Measurements from ENCODE around the gene KRT13. TPM values are rescaled to one million over a fixed set of nuclear protein-coding genes. Genes with fewer than 3 reads are reported as not detected.
A peak's percentile ranks its signal among the peaks of the same experiment; 100 is the strongest.

Gene KRT13
- total RNA-seq, 1 donor from 2014 or later: 1,847 TPM

GRCh38 chr17:41466988-41467387 lies 38.4 kb downstream of the KRT13 start, which contains the start of gene KRT32:
KRT32 (minus strand) TSS chr17:41467386; CDS start chr17:41467325, 61 bp downstream.
- DNase-seq: no peak

- peak; percentile 69 for DNase-seq
Measured at GRCh38 chr17:41464682-41465081, 40.7 kb downstream of the KRT13 start.

GRCh38 chr17:41464173-41464572 lies 41.2 kb downstream of the KRT13 start:
- DNase-seq: no peak

GRCh38 chr17:41463746-41464145 lies 41.7 kb downstream of the KRT13 start:
- DNase-seq: no peak

GRCh38 chr17:41462705-41463104 lies 42.7 kb downstream of the KRT13 start:
- DNase-seq: no peak

- DNase-seq: no peak
Measured at GRCh38 chr17:41457676-41458075, 47.7 kb downstream of the KRT13 start.

GRCh38 chr17:41456204-41456603 lies 49.2 kb downstream of the KRT13 start:
- DNase-seq: no peak

GRCh38 chr17:41455236-41455635 lies 50.2 kb downstream of the KRT13 start:
- DNase-seq: no peak

GRCh38 chr17:41453066-41453465 lies 52.3 kb downstream of the KRT13 start:
- DNase-seq: no peak

GRCh38 chr17:41452281-41452680 lies 53.1 kb downstream of the KRT13 start:
- DNase-seq: no peak

- DNase-seq: no peak
Measured at GRCh38 chr17:41451154-41451728, 54.2 kb downstream of the KRT13 start.

Small RNA genes within 50 kb of the gene (small RNA-seq; reads per million reads assigned to genes)
- 0.26 reads per million, percentile 44 among the genes with 10 or more reads in this experiment for gene RNU2-32P (ENCODE audit: low replicate concordance)

Other genes with a start within 250 kb of the KRT13 start
- gene KRTAP9-6, start 240.2 kb downstream of the KRT13 start, total RNA-seq: not detected
- gene KRTAP9-7, start 229.9 kb downstream of the KRT13 start, total RNA-seq: not detected
- gene KRTAP29-1, start 202.8 kb downstream of the KRT13 start, total RNA-seq: not detected
- gene KRTAP16-1, start 196.3 kb downstream of the KRT13 start, total RNA-seq: not detected
- 1.0 TPM for gene KRTAP17-1, start 189.9 kb downstream of the KRT13 start, total RNA-seq
- gene KRT33A, start 154.8 kb downstream of the KRT13 start, total RNA-seq: not detected
- gene KRT33B, start 135.8 kb downstream of the KRT13 start, total RNA-seq: 0.21 TPM
- gene KRT34, start 123.3 kb downstream of the KRT13 start, total RNA-seq: 0.51 TPM
- gene KRT31, start 108.0 kb downstream of the KRT13 start, total RNA-seq: 6.1 TPM
- gene KRT37, start 81.0 kb downstream of the KRT13 start, total RNA-seq: not detected
- gene KRT38, start 64.6 kb downstream of the KRT13 start, total RNA-seq: not detected
- gene KRT32, start 38.2 kb downstream of the KRT13 start, total RNA-seq: not detected
- gene KRT35, start 24.5 kb downstream of the KRT13 start, total RNA-seq: not detected
- gene KRT36, start 15.7 kb downstream of the KRT13 start, total RNA-seq: not detected
- gene KRT15, start 13.3 kb upstream of the KRT13 start, total RNA-seq: 633 TPM
- 248 TPM for gene KRT19, start 22.7 kb upstream of the KRT13 start, total RNA-seq
- gene KRT9, start 66.4 kb upstream of the KRT13 start, total RNA-seq: not detected
- gene KRT14, start 81.3 kb upstream of the KRT13 start, total RNA-seq: 738 TPM
- 52.3 TPM for gene KRT16, start 107.2 kb upstream of the KRT13 start, total RNA-seq
- 253 TPM for gene KRT17, start 119.0 kb upstream of the KRT13 start, total RNA-seq
- 261 TPM for gene EIF1, start 183.3 kb upstream of the KRT13 start, total RNA-seq
- gene GAST, start 206.7 kb upstream of the KRT13 start, total RNA-seq: not detected
- gene HAP1, start 229.0 kb upstream of the KRT13 start, total RNA-seq: 0.41 TPM

Data from tongue (tissue), 3 donors.